ENCODE results near the gene DUSP28. TPM values are rescaled to one million over a fixed set of nuclear protein-coding genes. Genes with fewer than 3 reads are reported as not detected.

DUSP28 gene
- total RNA-seq, 4 donors from 2014 or later, result 3.3 to 5.5 (median 4.7) TPM

DNA sequence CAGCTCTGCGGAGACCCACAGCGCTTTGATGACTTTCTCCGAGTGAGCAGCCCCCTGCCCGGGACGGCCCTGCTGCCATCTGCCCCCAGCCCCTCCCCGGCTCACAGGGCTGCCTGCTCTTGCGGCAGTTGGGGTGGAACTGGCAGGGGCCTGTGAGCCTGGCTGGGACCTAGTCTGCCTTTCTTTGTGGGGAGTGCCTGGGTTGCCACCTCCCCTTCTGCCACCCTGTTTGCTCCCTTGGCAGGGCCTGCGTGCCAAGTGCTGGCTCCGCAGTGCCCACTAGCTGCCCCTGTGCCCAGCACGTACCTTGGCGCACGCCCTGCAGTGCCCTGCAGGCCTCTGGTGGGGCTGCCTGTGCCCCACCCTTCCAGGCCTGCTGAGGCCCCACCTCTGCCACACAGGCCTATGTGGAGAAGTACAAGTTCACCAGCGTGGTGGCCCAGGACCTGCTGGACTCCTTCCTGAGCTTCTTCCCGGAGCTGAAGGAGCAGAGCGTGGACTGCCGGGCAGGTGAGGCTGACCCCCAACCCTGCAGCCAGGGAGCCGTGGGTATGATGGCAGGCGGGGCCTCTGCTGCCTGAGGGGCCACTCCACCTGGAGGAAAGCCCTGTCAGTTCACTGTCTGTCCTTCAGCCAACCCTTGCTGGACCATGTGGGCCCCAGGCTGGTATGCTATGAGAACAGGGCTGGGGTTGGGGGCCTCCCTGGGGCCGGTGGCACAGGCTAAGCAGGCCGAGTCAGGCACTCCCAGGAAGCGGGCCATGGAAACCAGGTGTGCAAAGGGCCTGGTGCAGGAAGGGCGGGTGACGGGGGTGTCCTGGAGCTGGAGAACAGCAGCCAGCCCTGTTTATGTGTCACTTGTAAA is 15.2 kb downstream of the DUSP28 start:
- DNase-seq (ENCODE audit: low spot score), result no peak
- no peak for ATAC-seq (ENCODE audit: low FRiP score)
- TF ChIP-seq, protein P1, sequence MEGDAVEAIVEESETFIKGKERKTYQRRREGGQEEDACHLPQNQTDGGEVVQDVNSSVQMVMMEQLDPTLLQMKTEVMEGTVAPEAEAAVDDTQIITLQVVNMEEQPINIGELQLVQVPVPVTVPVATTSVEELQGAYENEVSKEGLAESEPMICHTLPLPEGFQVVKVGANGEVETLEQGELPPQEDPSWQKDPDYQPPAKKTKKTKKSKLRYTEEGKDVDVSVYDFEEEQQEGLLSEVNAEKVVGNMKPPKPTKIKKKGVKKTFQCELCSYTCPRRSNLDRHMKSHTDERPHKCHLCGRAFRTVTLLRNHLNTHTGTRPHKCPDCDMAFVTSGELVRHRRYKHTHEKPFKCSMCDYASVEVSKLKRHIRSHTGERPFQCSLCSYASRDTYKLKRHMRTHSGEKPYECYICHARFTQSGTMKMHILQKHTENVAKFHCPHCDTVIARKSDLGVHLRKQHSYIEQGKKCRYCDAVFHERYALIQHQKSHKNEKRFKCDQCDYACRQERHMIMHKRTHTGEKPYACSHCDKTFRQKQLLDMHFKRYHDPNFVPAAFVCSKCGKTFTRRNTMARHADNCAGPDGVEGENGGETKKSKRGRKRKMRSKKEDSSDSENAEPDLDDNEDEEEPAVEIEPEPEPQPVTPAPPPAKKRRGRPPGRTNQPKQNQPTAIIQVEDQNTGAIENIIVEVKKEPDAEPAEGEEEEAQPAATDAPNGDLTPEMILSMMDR (IDR thresholded peaks at IDR 0.05), result no peak

DNA sequence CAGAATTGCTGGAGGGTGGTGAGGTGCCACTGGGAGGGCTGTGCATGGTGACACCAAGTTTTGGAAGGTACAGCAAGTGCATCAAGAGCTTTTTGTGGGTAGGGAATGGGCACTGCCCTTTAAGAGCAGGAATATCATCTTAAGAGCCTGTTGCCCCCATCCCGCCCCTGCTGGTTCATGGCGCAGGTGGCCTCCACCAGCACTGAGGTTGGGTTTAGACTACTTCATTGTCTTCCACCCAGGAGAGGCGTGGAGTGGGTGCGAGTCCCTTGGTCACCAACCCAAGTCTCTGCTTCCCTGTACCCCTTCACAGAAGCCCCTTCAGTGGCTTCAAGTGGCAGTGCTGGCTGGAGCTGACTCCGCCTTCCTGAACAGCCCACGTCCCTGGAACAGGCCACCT is 15.9 kb downstream of the DUSP28 start:
- TF ChIP-seq, protein P1 (IDR thresholded peaks at IDR 0.05), result no peak
- ATAC-seq (ENCODE audit: low FRiP score), result no peak

DNA sequence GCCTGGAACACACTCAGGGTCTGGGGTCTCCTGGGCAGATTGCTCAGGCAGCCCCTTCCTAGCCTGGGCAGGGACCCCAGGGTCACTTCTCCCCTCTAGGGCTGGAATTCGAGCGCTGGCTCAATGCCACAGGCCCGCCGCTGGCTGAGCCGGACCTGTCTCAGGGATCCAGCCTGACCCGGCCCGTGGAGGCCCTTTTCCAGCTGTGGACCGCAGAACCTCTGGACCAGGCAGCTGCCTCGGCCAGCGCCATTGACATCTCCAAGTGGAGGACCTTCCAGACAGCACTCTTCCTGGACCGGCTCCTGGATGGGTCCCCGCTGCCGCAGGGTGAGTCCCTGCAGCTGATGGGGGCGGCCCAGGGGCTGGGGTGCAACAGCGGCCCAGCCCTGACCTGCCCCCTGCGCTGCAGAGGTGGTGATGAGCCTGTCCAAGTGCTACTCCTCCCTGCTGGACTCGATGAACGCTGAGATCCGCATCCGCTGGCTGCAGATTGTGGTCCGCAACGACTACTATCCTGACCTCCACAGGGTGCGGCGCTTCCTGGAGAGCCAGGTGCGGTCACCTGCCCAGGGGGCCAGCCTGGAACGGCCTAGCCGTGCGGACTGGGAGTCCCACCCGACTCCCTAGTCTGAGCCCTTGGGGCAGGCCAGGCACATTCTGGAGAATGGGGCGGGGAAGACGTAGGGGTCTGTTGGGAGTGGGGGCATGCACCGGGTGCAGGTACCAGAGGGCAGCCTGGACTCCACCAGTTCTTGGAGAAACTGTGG is 16.5 kb downstream of the DUSP28 start:
- TF ChIP-seq, protein P1 (IDR thresholded peaks at IDR 0.05), result no peak
- no peak for DNase-seq (ENCODE audit: low spot score)
- ATAC-seq (ENCODE audit: low FRiP score), result no peak

More for the DNA sequence above, 15.9 kb downstream of the DUSP28 start:
- no peak for DNase-seq (ENCODE audit: low spot score)

DNA sequence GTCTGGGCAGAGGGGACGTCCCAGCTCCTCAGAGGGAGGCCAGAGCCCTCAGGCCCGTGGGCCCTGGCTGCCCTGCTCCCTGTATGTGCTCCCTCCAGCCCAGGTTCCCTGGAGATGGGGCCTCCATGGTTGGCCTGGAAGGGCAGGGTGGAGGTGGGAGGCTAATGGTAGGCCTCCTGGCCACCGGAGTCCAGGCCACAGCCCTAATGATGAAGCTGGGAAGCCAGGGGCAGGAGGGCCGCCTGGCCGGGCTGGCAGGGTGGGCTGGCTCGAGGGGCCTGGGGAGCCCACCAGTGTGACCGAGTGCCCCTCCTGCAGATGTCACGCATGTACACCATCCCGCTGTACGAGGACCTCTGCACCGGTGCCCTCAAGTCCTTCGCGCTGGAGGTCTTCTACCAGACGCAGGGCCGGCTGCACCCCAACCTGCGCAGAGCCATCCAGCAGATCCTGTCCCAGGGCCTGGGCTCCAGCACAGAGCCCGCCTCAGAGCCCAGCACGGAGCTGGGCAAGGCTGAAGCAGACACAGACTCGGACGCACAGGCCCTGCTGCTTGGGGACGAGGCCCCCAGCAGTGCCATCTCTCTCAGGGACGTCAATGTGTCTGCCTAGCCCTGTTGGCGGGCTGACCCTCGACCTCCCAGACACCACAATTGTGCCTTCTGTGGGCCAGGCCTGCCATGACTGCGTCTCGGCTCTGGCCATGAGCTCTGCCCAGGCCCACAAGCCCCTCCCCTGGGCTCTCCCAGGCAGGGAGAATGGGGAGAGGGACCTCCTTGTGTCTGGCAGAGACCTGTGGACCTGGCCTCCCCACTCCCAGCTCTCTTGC is 17.3 kb downstream of the DUSP28 start:
- TF ChIP-seq, protein P1 (IDR thresholded peaks at IDR 0.05), result no peak
- no peak for ATAC-seq (ENCODE audit: low FRiP score)
- DNase-seq (ENCODE audit: low spot score), result no peak

DNA sequence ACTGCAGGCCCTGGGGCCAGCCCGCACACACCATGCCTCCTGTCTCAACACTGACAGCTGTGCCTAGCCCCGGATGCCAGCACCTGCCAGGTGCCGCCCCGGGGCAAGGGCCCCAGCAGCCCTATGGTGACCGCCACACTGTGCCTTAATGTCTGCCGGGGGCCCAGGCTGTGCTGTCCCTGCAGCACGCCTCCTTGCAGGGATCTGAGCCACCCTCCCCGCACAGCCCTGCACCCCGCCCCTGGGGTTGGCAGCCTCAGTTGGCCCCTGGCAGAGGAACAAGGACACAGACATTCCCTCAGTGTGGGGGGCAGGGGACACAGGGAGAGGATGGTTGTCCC is 17.9 kb downstream of the DUSP28 start:
- ATAC-seq (ENCODE audit: low FRiP score) (no peak), DNase-seq (ENCODE audit: low spot score) (no peak)
- TF ChIP-seq, protein P1 (IDR thresholded peaks at IDR 0.05), result no peak

DNA sequence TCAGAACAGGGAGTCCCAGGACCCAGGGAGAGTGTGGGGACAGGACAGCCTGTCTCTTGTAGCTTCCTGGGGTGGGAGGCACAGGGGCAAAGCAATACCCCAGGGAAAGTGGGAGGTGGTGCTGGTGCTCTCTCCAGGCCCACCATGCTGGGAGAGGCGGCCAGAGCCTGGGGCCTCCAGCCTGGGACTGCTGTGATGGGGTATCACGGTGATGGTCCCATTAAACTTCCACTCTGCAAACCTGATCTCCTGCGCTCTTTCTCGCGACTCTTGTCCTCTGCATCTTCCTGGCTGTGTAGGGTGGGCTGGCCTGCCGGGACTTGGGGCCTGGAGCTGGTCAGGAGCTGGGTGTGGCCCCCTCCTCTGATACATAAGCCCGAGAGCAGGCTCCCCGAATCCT is 18.3 kb downstream of the DUSP28 start:
- TF ChIP-seq, protein P1 (IDR thresholded peaks at IDR 0.05), result no peak
- DNase-seq (ENCODE audit: low spot score) (no peak), ATAC-seq (ENCODE audit: low FRiP score) (no peak)
